ENCODE data around the gene TRIM72.

The TRIM72 gene

DNA sequence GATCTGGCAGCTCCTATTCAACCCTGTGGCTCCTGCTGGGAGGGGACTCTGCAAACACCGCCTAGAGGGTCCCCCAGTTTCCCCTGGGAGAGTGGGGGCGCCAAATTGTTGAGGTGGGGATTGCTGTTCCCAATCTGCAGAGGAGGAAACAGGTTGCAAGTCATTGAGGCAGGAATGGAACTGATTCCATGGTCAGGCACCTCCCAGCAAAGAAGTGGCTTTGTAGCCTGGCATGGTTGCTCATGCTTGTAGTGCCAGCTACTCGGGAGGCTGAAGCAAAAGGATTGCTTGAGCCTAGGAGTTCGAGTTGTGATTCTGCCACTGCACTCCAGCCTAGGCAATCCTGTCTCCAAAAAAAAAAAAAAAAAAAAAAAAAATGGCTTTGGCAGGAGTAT lies 3.2 kb downstream of the TRIM72 start:
- H3K4me3 ChIP-seq (ENCODE audit: low read length), result no peak overlapping the region

DNA sequence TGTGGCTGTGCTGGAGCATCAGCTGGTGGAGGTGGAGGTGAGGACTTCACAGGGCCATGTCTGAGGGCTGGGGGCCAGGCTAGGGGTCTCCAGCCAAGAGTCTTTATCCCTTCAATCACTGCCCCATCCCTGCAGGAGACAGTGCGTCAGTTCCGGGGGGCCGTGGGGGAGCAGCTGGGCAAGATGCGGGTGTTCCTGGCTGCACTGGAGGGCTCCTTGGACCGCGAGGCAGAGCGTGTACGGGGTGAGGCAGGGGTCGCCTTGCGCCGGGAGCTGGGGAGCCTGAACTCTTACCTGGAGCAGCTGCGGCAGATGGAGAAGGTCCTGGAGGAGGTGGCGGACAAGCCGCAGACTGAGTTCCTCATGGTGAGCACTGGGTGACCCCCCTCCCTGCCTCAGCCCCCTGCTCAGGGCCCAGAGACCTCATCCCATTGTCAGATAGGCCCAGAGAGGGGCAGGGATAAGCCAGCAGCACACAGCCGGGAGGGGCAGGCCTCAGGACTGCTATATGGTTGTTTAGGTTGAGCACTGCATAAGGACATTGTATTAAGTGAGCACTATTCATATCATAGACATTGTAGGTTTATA lies 5.3 kb downstream of the TRIM72 start:
- TF ChIP-seq, protein P1, sequence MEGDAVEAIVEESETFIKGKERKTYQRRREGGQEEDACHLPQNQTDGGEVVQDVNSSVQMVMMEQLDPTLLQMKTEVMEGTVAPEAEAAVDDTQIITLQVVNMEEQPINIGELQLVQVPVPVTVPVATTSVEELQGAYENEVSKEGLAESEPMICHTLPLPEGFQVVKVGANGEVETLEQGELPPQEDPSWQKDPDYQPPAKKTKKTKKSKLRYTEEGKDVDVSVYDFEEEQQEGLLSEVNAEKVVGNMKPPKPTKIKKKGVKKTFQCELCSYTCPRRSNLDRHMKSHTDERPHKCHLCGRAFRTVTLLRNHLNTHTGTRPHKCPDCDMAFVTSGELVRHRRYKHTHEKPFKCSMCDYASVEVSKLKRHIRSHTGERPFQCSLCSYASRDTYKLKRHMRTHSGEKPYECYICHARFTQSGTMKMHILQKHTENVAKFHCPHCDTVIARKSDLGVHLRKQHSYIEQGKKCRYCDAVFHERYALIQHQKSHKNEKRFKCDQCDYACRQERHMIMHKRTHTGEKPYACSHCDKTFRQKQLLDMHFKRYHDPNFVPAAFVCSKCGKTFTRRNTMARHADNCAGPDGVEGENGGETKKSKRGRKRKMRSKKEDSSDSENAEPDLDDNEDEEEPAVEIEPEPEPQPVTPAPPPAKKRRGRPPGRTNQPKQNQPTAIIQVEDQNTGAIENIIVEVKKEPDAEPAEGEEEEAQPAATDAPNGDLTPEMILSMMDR (IDR thresholded peaks at IDR 0.05; ENCODE audit: insufficient read depth, low read depth, low read length, missing control alignments), result no peak
- no peak overlapping the region for H3K4me3 ChIP-seq (ENCODE audit: low read length)
- DNase-seq (ENCODE audit: low read depth), result no peak

More for the DNA sequence above, 3.2 kb downstream of the TRIM72 start:
- no peak for DNase-seq (ENCODE audit: low read depth)
- TF ChIP-seq, protein P1 (IDR thresholded peaks at IDR 0.05; ENCODE audit: insufficient read depth, low read depth, low read length, missing control alignments), result no peak

- TF ChIP-seq, protein P1 (IDR thresholded peaks at IDR 0.05; ENCODE audit: insufficient read depth, low read depth, low read length, missing control alignments), result no peak
- H3K4me3 ChIP-seq (ENCODE audit: low read length), result no peak overlapping the region
- no peak for DNase-seq (ENCODE audit: low read depth)
Observed at GRCh38 chr16:31221357-31222160, 7.6 kb downstream of the TRIM72 start.

DNA sequence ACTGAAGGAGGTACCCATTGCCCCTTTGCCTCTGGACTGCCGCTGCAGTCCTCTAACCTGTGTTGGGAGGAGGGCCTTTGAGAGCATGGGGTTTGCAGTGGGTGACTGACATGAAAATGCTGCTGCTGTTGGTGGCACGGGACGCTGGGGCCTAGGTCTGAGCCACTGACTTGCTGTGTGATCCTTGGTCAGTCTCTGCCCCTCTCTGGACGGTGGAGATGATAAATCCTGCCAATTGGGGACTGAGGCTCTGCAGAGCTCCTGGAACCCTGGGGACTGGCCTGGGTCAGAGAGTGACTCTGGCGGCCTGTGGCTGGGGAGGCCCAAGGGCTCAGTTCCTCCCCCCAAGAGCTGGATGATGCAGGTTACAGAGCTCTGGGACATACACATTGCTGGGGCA lies 9.1 kb downstream of the TRIM72 start:
- no peak for DNase-seq (ENCODE audit: low read depth)
- H3K4me3 ChIP-seq (ENCODE audit: low read length), result no peak overlapping the region
- TF ChIP-seq, protein P1 (IDR thresholded peaks at IDR 0.05; ENCODE audit: insufficient read depth, low read depth, low read length, missing control alignments), result no peak

- DNase-seq (ENCODE audit: low read depth), result no peak
- TF ChIP-seq, protein P1 (IDR thresholded peaks at IDR 0.05; ENCODE audit: insufficient read depth, low read depth, low read length, missing control alignments), result no peak
- no peak overlapping the region for H3K4me3 ChIP-seq (ENCODE audit: low read length)
Observed at GRCh38 chr16:31224092-31224955, 10.4 kb downstream of the TRIM72 start.

DNA sequence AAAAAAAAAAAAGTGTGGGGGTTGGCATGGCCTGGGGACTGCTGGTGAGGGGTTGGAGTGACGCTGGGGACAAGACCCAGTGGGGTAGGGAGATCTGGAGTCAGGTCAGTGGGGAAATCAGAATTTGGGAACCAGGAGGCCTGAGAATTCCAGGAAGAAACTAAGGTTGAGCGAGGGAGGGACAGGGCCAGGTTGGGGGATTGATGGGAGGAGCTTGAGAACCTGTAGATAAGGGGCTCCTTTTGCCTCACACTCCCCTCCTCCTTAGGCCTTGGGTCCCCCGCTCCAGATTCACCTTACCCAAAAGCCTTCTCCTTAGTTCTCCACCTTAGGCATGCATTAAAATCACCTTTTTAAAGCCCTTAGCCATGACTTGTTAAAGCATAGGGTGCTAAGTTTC lies 11.3 kb downstream of the TRIM72 start:
- TF ChIP-seq, protein P1 (IDR thresholded peaks at IDR 0.05; ENCODE audit: insufficient read depth, low read depth, low read length, missing control alignments), result no peak
- no peak overlapping the region for H3K4me3 ChIP-seq (ENCODE audit: low read length)
- DNase-seq (ENCODE audit: low read depth), result no peak

Measured in epithelial cell of esophagus (primary cell).